Neural cell (in vitro differentiated cells): ENCODE data around the gene FAM117A. TPM values are rescaled to one million over a fixed set of nuclear protein-coding genes. Genes with fewer than 3 reads are reported as not detected.

Experiments used
- H2AFZ ChIP-seq: fragments of 200-600, 300-800 bp; sonication (generic), shearing (Covaris generic); 2 replicates; pipeline ENCODE4 v1.6.0; 2014; ENCODE audit warnings: low read depth, mild to moderate bottlenecking, antibody characterized with exemption, low read length, moderate library complexity
- H3F3A ChIP-seq: fragments of 200-600 bp; shearing (Covaris generic); 2 replicates; pipeline ENCODE4 v1.6.1; 2016; ENCODE audit warnings: mild to moderate bottlenecking, moderate library complexity, mixed read lengths, antibody characterized with exemption, low read length; ENCODE audit not compliant: insufficient read depth, poor library complexity, severe bottlenecking
- H3K27ac ChIP-seq: fragments of 200-600, 300-800 bp; sonication (generic), shearing (Covaris generic); 2 replicates; pipeline ENCODE4 v1.5.1; 2014; ENCODE audit warnings: mild to moderate bottlenecking, low read length, moderate library complexity
- H3K27me3 ChIP-seq: fragments of 300-800, 200-600 bp; sonication (generic), shearing (Covaris generic); 2 replicates; pipeline ENCODE4 v1.6.0; 2014; ENCODE audit warnings: mild to moderate bottlenecking, low read depth, low read length, moderate library complexity; ENCODE audit not compliant: insufficient read depth
- H3K36me3 ChIP-seq: fragments of 300-800, 200-600 bp; sonication (generic), shearing (Covaris generic); 2 replicates; pipeline ENCODE4 v1.5.1; 2014; ENCODE audit warnings: mild to moderate bottlenecking, antibody characterized with exemption, low read length, moderate library complexity; ENCODE audit not compliant: insufficient read depth
- H3K4me2 ChIP-seq: fragments of 300-800, 200-600 bp; sonication (generic), shearing (Covaris generic); 2 replicates; pipeline ENCODE4 v1.6.0; 2014; ENCODE audit warnings: mild to moderate bottlenecking, low read length
- H3K4me3 ChIP-seq: fragments of 300-800, 200-600 bp; sonication (generic), shearing (Covaris generic); 2 replicates; pipeline ENCODE4 v1.5.1; 2014; ENCODE audit warnings: mild to moderate bottlenecking, low read length, moderate library complexity
- H3K79me2 ChIP-seq: fragments of 200-600 bp; shearing (Covaris generic); replicated peaks from 2 replicates; pipeline ENCODE4 v1.6.0; 2014; ENCODE audit warnings: mild to moderate bottlenecking, low read length, moderate library complexity; ENCODE audit not compliant: insufficient read depth
- H3K9ac ChIP-seq: fragments of 300-800, 200-600 bp; sonication (generic), shearing (Covaris generic); 2 replicates; pipeline ENCODE4 v1.6.1; 2016; ENCODE audit warnings: mild to moderate bottlenecking, low read length, mixed read lengths
- H3K9me2 ChIP-seq: fragments of 200-600 bp; shearing (Covaris generic); 2 replicates; pipeline ENCODE4 v1.6.1; 2016; ENCODE audit warnings: mild to moderate bottlenecking, low read length, mixed read lengths; ENCODE audit not compliant: insufficient read depth
- H3K9me3 ChIP-seq: fragments of 200-600, 300-800 bp; sonication (generic), shearing (Covaris generic); 2 replicates; pipeline ENCODE4 v1.6.1; 2016; ENCODE audit warnings: mild to moderate bottlenecking, mixed run types, low read length, moderate library complexity, mixed read lengths
- H4K20me1 ChIP-seq: fragments of 200-600 bp; shearing (Covaris generic); 2 replicates; pipeline ENCODE4 v1.6.1; 2016; ENCODE audit warnings: mild to moderate bottlenecking, mixed run types; ENCODE audit not compliant: insufficient read depth
- EP300 ChIP-seq: fragments of 450-650 bp; conservative IDR thresholded peaks from 2 replicates; pipeline ENCODE4 v1.6.1; 2014; ENCODE audit warnings: antibody characterized with exemption, mild to moderate bottlenecking, moderate library complexity; ENCODE audit not compliant: poor library complexity, severe bottlenecking
- EZH2 ChIP-seq: fragments of 200-600, 300-800 bp; shearing (Covaris generic), sonication (generic); IDR thresholded peaks from 2 replicates; pipeline ENCODE4 v1.6.1; 2014; ENCODE audit warnings: antibody characterized with exemption, low read length, borderline replicate concordance, mild to moderate bottlenecking; ENCODE audit not compliant: insufficient read depth, poor library complexity, severe bottlenecking
- MXI1 ChIP-seq: fragments of 450-650 bp; conservative IDR thresholded peaks from 2 replicates; pipeline ENCODE4 v1.6.1; 2014; ENCODE audit warnings: antibody characterized with exemption, mild to moderate bottlenecking; ENCODE audit not compliant: poor library complexity, severe bottlenecking
- POLR2AphosphoS5 ChIP-seq: IDR thresholded peaks from 2 replicates; pipeline ENCODE4 v1.6.1; 2012
- RAD21 ChIP-seq: fragments of 450-650 bp; conservative IDR thresholded peaks from 2 replicates; pipeline ENCODE4 v1.6.1; 2014; ENCODE audit warnings: antibody characterized with exemption, mild to moderate bottlenecking, moderate library complexity
- SMC3 ChIP-seq: fragments of 450-650 bp; conservative IDR thresholded peaks from 2 replicates; pipeline ENCODE4 v1.6.1; 2014; ENCODE audit warnings: antibody characterized with exemption, mild to moderate bottlenecking, moderate library complexity; ENCODE audit not compliant: poor library complexity
- TAF1 ChIP-seq: IDR thresholded peaks from 2 replicates; pipeline ENCODE4 v1.6.1; 2012; ENCODE audit warnings: low read depth
- polyA plus RNA-seq: library from polyadenylated mRNA; depleted of rRNA; stranded (reverse); fragments of >200 nt; gene quantifications from 2 replicates; pipeline ENCODE4 v1.2.3, GENCODE V29; 2014
- TF ChIP-seq, protein P1 (sequence below): IDR thresholded peaks from 2 replicates; pipeline ENCODE4 v1.6.1; 2012; ENCODE audit warnings: borderline replicate concordance
- TF ChIP-seq, protein P2 (sequence below): fragments of 450-650 bp; IDR thresholded peaks from 2 replicates; pipeline ENCODE4 v1.5.1; 2014; ENCODE audit warnings: antibody characterized with exemption, mild to moderate bottlenecking, moderate library complexity; ENCODE audit not compliant: poor library complexity, severe bottlenecking

FAM117A gene
- polyA plus RNA-seq, 1 donor from 2014 or later: 3.7 TPM

DNA sequence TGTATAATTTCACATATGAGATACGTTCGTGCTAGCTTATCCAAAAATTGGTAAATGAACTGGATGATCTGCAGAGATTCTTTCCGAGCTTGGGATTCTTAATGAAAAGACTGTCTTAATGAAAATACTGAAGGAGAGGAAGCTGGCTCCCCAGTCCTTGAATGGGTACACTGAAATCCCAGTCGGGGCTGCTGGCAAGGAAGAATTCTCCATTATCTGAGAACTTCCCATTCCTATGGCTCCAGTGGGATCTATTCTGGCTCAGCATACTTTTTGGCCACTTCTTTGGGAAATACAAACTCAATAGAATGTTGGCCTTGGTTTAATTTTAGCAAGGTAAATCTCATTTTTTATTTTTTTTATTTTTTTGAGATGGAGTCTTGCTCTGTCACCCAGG, 32.5 kb downstream of the FAM117A start:
- no peak overlapping the region for H3K27ac ChIP-seq
- H3K9me2 ChIP-seq: no peaks in the 10 kb centered on the region
- no peak overlapping the region for H3K4me3 ChIP-seq
- no peaks in the 10 kb centered on the region for H3K9me3 ChIP-seq
- no peaks in the 10 kb centered on the region for H3K36me3 ChIP-seq
- no peak overlapping the region for H3K4me2 ChIP-seq
- H3K27me3 ChIP-seq: no peaks in the 10 kb centered on the region
- H2AFZ ChIP-seq: no peak overlapping the region
- H3K9ac ChIP-seq: no peak overlapping the region
- H3K79me2 ChIP-seq: no peaks in the 10 kb centered on the region
- no peak for TF ChIP-seq SMC3
- TF ChIP-seq EP300: no peak
- no peak for TF ChIP-seq EZH2
- TF ChIP-seq, protein P1, sequence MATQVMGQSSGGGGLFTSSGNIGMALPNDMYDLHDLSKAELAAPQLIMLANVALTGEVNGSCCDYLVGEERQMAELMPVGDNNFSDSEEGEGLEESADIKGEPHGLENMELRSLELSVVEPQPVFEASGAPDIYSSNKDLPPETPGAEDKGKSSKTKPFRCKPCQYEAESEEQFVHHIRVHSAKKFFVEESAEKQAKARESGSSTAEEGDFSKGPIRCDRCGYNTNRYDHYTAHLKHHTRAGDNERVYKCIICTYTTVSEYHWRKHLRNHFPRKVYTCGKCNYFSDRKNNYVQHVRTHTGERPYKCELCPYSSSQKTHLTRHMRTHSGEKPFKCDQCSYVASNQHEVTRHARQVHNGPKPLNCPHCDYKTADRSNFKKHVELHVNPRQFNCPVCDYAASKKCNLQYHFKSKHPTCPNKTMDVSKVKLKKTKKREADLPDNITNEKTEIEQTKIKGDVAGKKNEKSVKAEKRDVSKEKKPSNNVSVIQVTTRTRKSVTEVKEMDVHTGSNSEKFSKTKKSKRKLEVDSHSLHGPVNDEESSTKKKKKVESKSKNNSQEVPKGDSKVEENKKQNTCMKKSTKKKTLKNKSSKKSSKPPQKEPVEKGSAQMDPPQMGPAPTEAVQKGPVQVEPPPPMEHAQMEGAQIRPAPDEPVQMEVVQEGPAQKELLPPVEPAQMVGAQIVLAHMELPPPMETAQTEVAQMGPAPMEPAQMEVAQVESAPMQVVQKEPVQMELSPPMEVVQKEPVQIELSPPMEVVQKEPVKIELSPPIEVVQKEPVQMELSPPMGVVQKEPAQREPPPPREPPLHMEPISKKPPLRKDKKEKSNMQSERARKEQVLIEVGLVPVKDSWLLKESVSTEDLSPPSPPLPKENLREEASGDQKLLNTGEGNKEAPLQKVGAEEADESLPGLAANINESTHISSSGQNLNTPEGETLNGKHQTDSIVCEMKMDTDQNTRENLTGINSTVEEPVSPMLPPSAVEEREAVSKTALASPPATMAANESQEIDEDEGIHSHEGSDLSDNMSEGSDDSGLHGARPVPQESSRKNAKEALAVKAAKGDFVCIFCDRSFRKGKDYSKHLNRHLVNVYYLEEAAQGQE: no peak
- TF ChIP-seq, protein P2, sequence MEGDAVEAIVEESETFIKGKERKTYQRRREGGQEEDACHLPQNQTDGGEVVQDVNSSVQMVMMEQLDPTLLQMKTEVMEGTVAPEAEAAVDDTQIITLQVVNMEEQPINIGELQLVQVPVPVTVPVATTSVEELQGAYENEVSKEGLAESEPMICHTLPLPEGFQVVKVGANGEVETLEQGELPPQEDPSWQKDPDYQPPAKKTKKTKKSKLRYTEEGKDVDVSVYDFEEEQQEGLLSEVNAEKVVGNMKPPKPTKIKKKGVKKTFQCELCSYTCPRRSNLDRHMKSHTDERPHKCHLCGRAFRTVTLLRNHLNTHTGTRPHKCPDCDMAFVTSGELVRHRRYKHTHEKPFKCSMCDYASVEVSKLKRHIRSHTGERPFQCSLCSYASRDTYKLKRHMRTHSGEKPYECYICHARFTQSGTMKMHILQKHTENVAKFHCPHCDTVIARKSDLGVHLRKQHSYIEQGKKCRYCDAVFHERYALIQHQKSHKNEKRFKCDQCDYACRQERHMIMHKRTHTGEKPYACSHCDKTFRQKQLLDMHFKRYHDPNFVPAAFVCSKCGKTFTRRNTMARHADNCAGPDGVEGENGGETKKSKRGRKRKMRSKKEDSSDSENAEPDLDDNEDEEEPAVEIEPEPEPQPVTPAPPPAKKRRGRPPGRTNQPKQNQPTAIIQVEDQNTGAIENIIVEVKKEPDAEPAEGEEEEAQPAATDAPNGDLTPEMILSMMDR: no peak
- TF ChIP-seq MXI1: no peak
- no peak for TF ChIP-seq TAF1
- no peak for TF ChIP-seq RAD21
- TF ChIP-seq POLR2AphosphoS5: no peak
- no peaks in the 10 kb centered on the region for H3F3A ChIP-seq
- no peaks in the 10 kb centered on the region for H4K20me1 ChIP-seq

DNA sequence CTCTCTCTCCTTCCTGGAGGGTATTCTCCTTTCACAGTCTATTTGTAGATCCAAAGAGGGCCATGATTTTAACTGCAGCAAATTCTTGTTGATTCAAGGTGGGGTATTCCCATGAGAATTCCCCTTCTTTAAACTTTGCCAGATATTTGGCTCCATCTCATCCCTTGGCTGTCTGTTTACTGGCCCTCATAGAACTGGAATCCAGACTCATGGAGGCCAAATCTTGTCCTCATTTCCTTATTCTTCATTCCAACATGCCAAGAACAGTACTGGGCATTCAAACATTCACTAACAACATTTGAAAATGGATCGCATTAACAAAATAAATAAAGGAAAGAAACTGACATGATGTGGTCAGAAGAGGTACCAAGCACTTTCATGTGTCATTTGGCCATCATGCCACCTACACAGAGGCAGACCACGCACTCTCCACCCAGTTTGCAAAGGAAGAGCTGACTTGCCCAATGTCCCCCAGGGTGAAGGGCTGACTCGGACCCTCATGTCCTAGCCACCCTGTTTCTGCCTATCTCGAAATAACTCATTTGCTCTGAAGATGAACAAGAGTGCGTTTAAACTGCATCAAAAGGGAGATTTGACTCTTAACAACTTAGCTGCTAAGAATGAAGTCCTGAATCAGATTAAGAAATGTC, 33.0 kb downstream of the FAM117A start:
- H4K20me1 ChIP-seq: no peaks in the 10 kb centered on the region
- no peaks in the 10 kb centered on the region for H3F3A ChIP-seq
- no peak overlapping the region for H2AFZ ChIP-seq
- H3K79me2 ChIP-seq: no peaks in the 10 kb centered on the region
- no peak overlapping the region for H3K27ac ChIP-seq
- H3K9ac ChIP-seq: no peak overlapping the region
- no peaks in the 10 kb centered on the region for H3K27me3 ChIP-seq
- H3K9me3 ChIP-seq: peaks cover under 1% of the 10 kb centered on the region
- H3K36me3 ChIP-seq: no peaks in the 10 kb centered on the region
- H3K9me2 ChIP-seq: no peaks in the 10 kb centered on the region
- no peak overlapping the region for H3K4me3 ChIP-seq
- H3K4me2 ChIP-seq: no peak overlapping the region
- no peak for TF ChIP-seq MXI1
- TF ChIP-seq EP300: no peak
- no peak for TF ChIP-seq SMC3
- TF ChIP-seq, protein P2: no peak
- TF ChIP-seq, protein P1: no peak
- no peak for TF ChIP-seq TAF1
- no peak for TF ChIP-seq RAD21
- TF ChIP-seq EZH2: no peak
- no peak for TF ChIP-seq POLR2AphosphoS5
